Measurements from ENCODE around the gene PPEF2.
"Not testable (repeated sequence)": the region's sequence is repeated elsewhere in the genome, so short reads cannot be mapped to it uniquely, and the experiment has no call there.

PPEF2 gene

DNA sequence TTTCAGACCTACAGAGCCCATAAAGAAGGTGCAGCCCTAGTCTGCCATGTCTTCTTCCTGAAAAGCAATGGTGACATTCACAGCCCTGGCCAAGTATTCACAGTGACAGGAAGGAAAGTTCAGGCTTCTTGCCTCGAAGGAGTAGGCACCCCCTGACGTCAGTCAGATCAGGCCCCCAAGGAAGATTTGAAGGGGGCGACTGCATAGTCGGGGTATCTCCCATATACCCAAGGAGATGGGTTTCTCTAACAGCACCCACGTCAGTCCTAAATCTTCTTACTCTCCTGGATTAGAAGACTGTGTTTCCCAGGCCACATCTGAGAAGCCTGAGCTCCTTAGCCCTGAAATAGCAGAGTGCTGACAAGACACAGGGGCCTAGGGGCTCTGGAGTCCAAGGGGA lies at the start of gene PPEF2:
TSS of gene PPEF2 (minus strand) at position 101 of the 400 bp plus-strand sequence. CDS start 6,127 bp downstream, outside the sequence.
- DNase-seq (ENCODE audit: low read depth) = no peak

- DNase-seq (ENCODE audit: low read depth) = no peak
Observed at GRCh38 chr4:75950213-75950815, 48.1 kb upstream of the PPEF2 start.

GRCh38 chr4:75948822-75949444 lies 46.7 kb upstream of the PPEF2 start:
- DNase-seq (ENCODE audit: low read depth) = no peak

- DNase-seq (ENCODE audit: low read depth) = peak; percentile 58
Observed at GRCh38 chr4:75940692-75941253, 38.5 kb upstream of the PPEF2 start, which contains the start of gene NAAA. Gene NAAA, minus strand, starts transcription at chr4:75941013. Its CDS starts 64 bp downstream, at chr4:75940949.

DNA sequence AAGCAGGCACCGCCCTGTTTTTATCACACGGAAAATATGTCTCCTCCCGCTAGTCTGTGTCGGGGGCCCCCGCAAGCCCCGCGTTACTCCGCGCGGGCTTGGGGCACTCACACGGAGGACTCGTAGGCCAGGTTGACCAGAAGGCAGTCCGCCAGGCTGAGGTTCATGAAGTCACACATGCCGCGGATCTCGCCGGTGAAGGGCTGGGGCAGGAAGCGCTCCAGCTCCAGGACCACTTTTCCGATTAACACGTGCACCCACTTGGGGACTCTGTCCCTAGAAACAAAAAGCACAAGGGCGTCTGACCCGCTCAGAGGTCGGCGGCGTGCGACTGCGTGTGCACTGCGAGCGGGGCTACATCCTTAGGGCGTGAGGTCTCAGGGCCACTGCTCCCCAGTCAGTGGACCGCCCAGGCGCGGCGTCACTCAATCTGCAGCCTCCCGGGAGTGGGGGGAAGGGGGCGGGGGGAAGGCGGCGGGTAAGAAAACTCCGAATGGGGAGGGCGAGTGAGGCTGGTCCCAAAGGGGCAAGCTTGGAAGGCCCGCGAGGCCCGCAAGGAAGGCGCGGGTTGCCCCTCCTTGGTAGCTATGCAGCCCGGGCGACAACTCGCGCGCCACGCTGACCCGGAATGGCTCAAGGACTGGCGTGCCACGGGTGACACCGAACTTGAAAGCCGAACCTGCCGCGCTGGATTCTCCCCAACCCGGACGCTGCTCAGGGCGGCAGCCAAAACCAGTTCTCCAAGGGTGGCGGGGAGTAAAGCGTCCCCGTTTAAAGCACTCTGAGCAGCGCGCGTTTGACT lies 37.8 kb upstream of the PPEF2 start:
- DNase-seq (ENCODE audit: low read depth) = peak; percentile 50

GRCh38 chr4:75935628-75936027 lies 33.4 kb upstream of the PPEF2 start:
- DNase-seq (ENCODE audit: low read depth) = no peak

- no peak for DNase-seq (ENCODE audit: low read depth)
Observed at GRCh38 chr4:75930152-75930551, 27.9 kb upstream of the PPEF2 start.

GRCh38 chr4:75924916-75925315 lies 22.7 kb upstream of the PPEF2 start:
- DNase-seq (ENCODE audit: low read depth) = not testable (repeated sequence)

DNA sequence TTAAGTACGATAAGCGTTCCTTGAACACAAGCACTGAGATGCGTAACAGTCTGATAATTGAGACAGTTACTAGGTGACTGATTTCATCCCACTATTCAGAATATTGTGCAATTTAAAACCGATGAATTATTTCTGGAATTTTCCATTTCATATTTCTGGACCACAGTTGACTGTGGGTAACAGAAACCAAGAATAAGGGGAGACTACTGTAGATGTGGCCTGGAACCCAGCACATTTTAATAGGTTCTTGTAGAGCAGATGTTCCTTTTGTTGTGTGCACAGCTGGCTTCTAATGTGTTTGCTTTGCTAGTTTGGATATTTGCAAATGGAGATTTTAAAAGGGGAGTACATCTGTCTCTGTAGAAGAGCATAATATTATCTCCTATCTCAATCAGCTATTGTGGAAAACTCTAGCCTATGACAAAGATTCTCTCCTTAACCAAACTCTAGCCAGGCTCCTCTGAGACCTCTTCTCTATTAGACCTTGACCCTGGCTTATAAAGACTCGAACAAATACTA lies 22.1 kb upstream of the PPEF2 start:
- DNase-seq (ENCODE audit: low read depth) = no peak

DNA sequence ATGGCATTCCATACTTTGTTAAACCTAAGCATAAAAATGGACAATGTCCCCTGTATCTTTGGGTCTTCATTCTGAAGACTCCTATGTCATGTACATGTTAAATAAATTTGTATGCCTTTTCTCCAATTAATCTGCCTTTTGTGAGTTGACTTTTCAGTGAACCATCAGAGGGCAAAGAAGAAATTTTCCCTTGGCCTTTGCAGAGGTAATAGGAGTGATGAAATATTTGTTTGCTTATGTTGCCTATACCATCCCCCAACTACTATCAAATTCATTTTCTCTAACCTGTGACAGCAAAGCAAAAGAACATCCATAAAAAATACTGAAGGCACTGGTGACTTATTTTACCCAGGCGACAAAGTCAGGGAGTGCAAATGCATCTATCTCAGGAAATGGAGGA lies 20.3 kb upstream of the PPEF2 start:
- no peak for DNase-seq (ENCODE audit: low read depth)

- DNase-seq (ENCODE audit: low read depth) = no peak
Observed at GRCh38 chr4:75921910-75922309, 19.7 kb upstream of the PPEF2 start.

GRCh38 chr4:75920327-75920726 lies 18.1 kb upstream of the PPEF2 start:
- no peak for DNase-seq (ENCODE audit: low read depth)

DNA sequence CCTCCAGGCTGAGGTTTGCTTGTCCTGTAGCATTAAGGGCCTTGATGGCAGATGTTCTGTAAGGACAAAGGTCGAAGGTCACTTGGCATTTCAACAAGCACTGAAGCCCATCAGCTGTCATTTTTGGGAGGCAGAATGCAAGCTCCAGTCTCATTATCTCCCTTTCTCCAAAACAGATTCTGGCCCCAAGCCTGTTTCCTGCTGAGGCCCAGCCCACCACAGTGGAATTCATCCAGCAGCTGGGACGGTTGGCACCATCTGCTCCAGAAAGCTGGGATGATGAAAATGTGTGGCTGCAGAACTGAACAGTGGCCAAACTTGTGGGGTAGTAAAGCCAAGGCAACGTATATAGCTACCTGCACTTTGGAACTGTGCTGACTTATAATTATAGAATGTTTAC lies 17.7 kb upstream of the PPEF2 start:
- DNase-seq (ENCODE audit: low read depth) = no peak

- no peak for DNase-seq (ENCODE audit: low read depth)
Observed at GRCh38 chr4:75916091-75916661, 13.9 kb upstream of the PPEF2 start.

DNA sequence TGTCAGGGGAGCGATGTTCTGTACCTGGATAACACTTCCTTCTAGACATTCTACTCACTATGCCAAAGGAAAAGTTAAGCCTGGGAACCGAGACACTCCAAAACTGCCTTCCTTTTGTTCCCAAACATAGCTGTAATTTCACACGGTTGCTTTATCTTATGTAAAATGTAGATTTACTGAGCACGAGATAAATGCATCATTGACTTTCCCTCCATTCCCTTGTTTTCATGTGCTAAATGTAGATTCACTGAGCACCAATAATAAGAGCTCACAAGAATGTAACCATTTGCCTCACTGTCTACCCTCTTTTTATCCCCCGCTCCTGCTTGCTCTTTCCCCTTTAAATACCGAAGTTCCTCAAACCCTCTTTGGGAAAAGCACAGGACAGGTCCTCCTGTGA lies 10.7 kb upstream of the PPEF2 start:
- no peak for DNase-seq (ENCODE audit: low read depth)

DNA sequence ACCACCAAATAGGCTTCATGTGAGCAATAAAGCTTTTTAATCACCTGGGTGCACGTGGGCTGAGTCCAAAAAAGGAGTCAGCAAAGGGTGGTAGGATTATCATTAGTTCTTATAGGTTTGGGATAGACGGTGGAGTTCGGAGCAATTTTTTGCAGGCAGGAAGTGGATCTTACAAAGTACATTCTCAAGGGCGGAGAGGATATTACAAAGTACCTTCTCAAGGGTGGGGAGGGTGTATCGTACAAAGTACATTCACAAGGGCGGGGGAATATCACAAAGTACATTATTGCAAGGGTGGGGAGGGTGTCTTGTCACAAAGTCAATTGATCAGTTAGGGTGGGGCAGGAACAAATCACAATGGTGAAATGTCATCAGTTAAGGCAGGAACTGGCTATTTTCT lies 8.6 kb upstream of the PPEF2 start:
- DNase-seq (ENCODE audit: low read depth) = not testable (repeated sequence)

DNA sequence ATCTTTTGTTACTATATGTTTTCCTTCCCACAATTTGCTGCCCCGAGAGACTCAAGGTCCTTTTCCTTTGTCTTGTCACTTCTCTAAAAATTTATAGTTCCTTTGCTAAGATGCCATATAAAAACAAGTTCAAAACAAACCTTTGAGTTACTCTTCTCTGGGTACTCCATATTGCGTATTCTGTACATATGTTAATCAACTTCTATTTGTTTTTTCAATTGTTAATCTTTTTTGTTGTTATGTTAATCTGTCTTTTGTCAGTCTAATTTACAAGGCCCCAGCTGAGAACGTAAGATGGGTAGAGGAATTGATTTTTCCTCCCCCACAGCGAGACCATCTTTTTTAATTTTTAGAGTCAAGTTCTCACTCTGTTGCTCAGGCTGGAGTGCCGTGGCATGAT lies 7.2 kb upstream of the PPEF2 start:
- DNase-seq (ENCODE audit: low read depth) = no peak

GRCh38 chr4:75908555-75908954 lies 6.3 kb upstream of the PPEF2 start:
- DNase-seq (ENCODE audit: low read depth) = no peak

DNA sequence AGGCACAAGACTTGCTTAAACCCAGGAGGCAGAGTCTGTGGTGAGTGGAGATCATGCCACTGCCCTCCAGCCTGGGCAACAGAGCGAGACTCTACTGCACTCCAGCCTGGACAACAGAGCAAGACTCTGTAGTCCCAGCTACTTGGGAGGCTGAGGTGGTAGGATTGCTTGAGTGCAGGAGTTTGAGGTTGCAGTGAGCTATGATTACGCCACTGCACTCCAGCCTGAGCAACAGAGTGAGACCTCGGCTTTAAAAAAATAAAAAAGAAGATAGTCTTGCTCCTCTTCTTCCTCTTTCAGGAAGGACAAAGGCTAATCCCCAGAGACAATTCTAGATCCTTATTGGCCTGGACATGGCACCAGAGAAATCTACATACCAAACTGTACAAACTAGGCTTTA lies 5.7 kb upstream of the PPEF2 start:
- no peak for DNase-seq (ENCODE audit: low read depth)

- no peak for DNase-seq (ENCODE audit: low read depth)
Observed at GRCh38 chr4:75904076-75904475, 1.8 kb upstream of the PPEF2 start.

DNA sequence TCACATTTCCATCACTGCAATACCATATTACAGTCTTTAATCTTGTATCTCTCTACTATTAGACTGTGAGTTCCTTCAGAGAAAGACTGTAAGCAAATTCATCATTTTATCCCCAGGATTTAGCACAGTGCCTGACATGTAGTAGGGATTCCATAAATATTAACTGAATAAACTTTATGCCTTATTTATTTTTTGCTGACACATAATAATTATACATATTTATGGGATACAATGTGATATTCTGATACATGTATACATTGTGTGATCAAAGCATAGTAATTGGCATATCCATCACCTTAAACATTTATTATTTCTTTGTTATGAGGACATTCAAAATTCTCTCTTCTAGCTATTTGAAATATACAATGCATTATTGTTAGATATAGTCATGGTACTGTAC lies 3.7 kb downstream of the PPEF2 start:
- no peak for DNase-seq (ENCODE audit: low read depth)

- DNase-seq (ENCODE audit: low read depth) = no peak
Observed at GRCh38 chr4:75895744-75896314, 6.4 kb downstream of the PPEF2 start.

Data from stimulated activated CD8-positive, alpha-beta memory T cell treated with anti-CD3 and anti-CD28 coated beads, Interleukin-12 subunit alpha, Interleukin-12 subunit beta, amount 100 ng/mL, for 1 hour (primary cell).